Spleen (tissue), 7 donors: ENCODE data around the gene PPP1R9A.

Source experiments
- CTCF ChIP-seq, 11 experiments: fragments of 200-600 bp in 7 of 11; fragments of 450-650 bp in 4 of 11; sonication (generic) in 4 of 11; IDR thresholded peaks in 8 of 11; conservative IDR thresholded peaks in 3 of 11; 1 replicate in 7 of 11; 2 replicates in 4 of 11; pipeline versions ENCODE4 v1.4.0 to v1.8.0; 2016 to 2021; ENCODE audit warnings: antibody characterized with exemption in 11 of 11, inconsistent platforms in 4 of 11, mild to moderate bottlenecking in 1 of 11
- POLR2A ChIP-seq, 3 donors: fragments of 450-650 bp; IDR thresholded peaks; one replicate each; pipeline ENCODE4 v1.5.1; 2017; ENCODE audit warnings: antibody characterized with exemption in 3 of 3, mild to moderate bottlenecking in 1 of 3
- POLR2AphosphoS5 ChIP-seq, 3 donors: sonication (generic); formaldehyde crosslinking; IDR thresholded peaks; one replicate each; pipeline ENCODE4 v1.5.1; 2017; ENCODE audit warnings: antibody characterized with exemption in 3 of 3
- donor health status: DM: no; HTN: no; CAD: no; lungs with moderate emphysema.
- donor health status: DM: no; HTN: no; CAD: no.
- donor health status: DM: no; HTN: no; CAD: no.

DNA sequence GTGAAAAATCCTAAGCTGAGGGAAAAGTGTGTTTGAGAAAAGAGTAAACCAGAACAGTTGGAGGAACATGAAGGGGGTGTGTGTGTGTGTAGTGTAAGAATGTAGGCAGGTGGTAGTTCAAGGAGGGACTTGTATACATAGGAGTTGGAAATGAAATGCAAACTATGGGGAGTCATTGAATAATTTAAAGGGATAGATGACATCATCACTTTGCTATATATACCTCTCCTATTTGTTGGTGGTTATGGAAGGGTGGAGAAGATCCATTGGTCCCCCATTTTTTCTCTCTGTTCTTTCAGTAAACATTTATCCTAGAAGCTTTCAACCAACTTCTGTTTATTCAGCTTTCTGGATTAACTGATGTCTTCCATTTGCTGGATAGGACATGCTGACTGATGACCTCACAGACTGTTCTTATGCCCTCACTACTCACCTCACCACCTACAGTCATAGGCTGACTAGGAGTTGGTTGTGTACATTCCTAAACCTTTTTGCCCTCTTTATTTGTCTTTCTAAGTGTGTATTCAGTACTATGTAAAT is 20.8 kb downstream of the PPP1R9A start:
- no peak for TF ChIP-seq CTCF (IDR thresholded peaks at IDR 0.05 in 8 of 11, conservative IDR thresholded peaks at IDR 0.05 in 3 of 11)
- TF ChIP-seq POLR2AphosphoS5 (IDR thresholded peaks at IDR 0.05): no peak
- no peak for TF ChIP-seq POLR2A (IDR thresholded peaks at IDR 0.05)
